GM23338 (cell line): ENCODE measurements around the gene GPRASP2. TPM values are rescaled to one million over a fixed set of nuclear protein-coding genes. Genes with fewer than 3 reads are reported as not detected.
A peak's percentile ranks its signal among the peaks of the same experiment; 100 is the strongest.

ENCODE experiments used
- ATAC-seq: fragments of 200-7000 bp; cut with Tn5 transposase; 3 replicates; pipeline ENCODE4 v1.9.1; 2020
- DNase-seq: peaks from one replicate; pipeline ENCODE4 v3.0.0-alpha.2; 2015; ENCODE audit warnings: low spot score
- H2AFZ ChIP-seq: fragments of 200-600 bp; sonication (generic); 2 replicates; pipeline ENCODE4 v1.8.0; 2016; ENCODE audit warnings: antibody characterized with exemption, mild to moderate bottlenecking, moderate library complexity
- H3F3A ChIP-seq: fragments of 200-600 bp; sonication (generic); replicated peaks from 2 replicates; pipeline ENCODE4 v1.8.0; 2017; ENCODE audit warnings: antibody characterized with exemption, mixed run types, low read depth
- H3K27ac ChIP-seq: fragments of 200-600 bp; sonication (generic); 2 replicates; pipeline ENCODE4 v1.6.1; 2016; ENCODE audit warnings: low read depth
- H3K27me3 ChIP-seq: fragments of 200-600 bp; sonication (generic); 2 replicates; pipeline ENCODE4 v1.8.0; 2016; ENCODE audit warnings: mild to moderate bottlenecking, mixed run types, moderate library complexity; ENCODE audit not compliant: insufficient read depth
- H3K36me3 ChIP-seq: fragments of 200-600 bp; sonication (generic); 2 replicates; pipeline ENCODE4 v1.8.0; 2016; ENCODE audit warnings: mild to moderate bottlenecking; ENCODE audit not compliant: insufficient read depth
- H3K4me1 ChIP-seq: fragments of 200-600 bp; sonication (generic); 2 replicates; pipeline ENCODE4 v1.8.0; 2016; ENCODE audit warnings: mild to moderate bottlenecking, moderate library complexity; ENCODE audit not compliant: insufficient read depth
- H3K4me2 ChIP-seq: fragments of 200-600 bp; sonication (generic); 2 replicates; pipeline ENCODE4 v1.7.1; 2017; ENCODE audit warnings: mixed run types
- H3K4me3 ChIP-seq: fragments of 200-600 bp; sonication (generic); 2 replicates; pipeline ENCODE4 v1.6.1; 2016; ENCODE audit warnings: mixed run types
- H3K79me2 ChIP-seq: fragments of 200-600 bp; sonication (generic); replicated peaks from 2 replicates; pipeline ENCODE4 v1.8.0; 2017; ENCODE audit warnings: mild to moderate bottlenecking; ENCODE audit not compliant: insufficient read depth
- H3K9me2 ChIP-seq: fragments of 200-600 bp; sonication (generic); 2 replicates; pipeline ENCODE4 v1.8.0; 2017; ENCODE audit not compliant: insufficient read depth
- H4K20me1 ChIP-seq: fragments of 200-600 bp; sonication (generic); replicated peaks from 2 replicates; pipeline ENCODE4 v1.8.0; 2017; ENCODE audit warnings: mild to moderate bottlenecking; ENCODE audit not compliant: insufficient read depth
- H3K27ac Mint-ChIP-seq: 2 replicates; pipeline ENCODE4 v1.8.0; 2020; ENCODE audit warnings: inconsistent platforms, mild to moderate bottlenecking, moderate library complexity, mixed read lengths
- H3K27me3 Mint-ChIP-seq: 3 replicates; pipeline ENCODE4 v1.8.0; 2022; ENCODE audit warnings: low read depth, mild to moderate bottlenecking, moderate library complexity, mixed read lengths, inconsistent platforms; ENCODE audit not compliant: insufficient read depth, poor library complexity
- H3K36me3 Mint-ChIP-seq: 3 replicates; pipeline ENCODE4 v1.8.0; 2021; ENCODE audit warnings: low read depth, mild to moderate bottlenecking, inconsistent platforms, moderate library complexity, mixed read lengths
- H3K4me1 Mint-ChIP-seq: 3 replicates; pipeline ENCODE4 v1.8.0; 2020; ENCODE audit warnings: mild to moderate bottlenecking, inconsistent platforms, mixed read lengths
- H3K4me3 Mint-ChIP-seq: 3 replicates; pipeline ENCODE4 v1.8.0; 2021; ENCODE audit warnings: moderate library complexity, mild to moderate bottlenecking, inconsistent platforms, mixed read lengths
- H3K9me3 Mint-ChIP-seq: 3 replicates; pipeline ENCODE4 v1.8.0; 2020; ENCODE audit warnings: moderate library complexity, mild to moderate bottlenecking, inconsistent platforms, mixed read lengths
- CREB1 ChIP-seq: fragments of 250-450 bp; sonication (Bioruptor Pico); IDR thresholded peaks from 2 replicates; pipeline ENCODE4 v1.5.0; 2020; ENCODE audit warnings: low read depth, mild to moderate bottlenecking, moderate library complexity
- ETS1 ChIP-seq: IDR thresholded peaks from 2 replicates; pipeline ENCODE4 v1.6.1; 2016; ENCODE audit warnings: antibody characterized with exemption
- EZH2 ChIP-seq: fragments of 200-600 bp; sonication (generic); IDR thresholded peaks from one replicate; pipeline ENCODE4 v1.8.0; 2017; ENCODE audit warnings: antibody characterized with exemption, mild to moderate bottlenecking, low read depth; ENCODE audit not compliant: unreplicated experiment
- EZH2phosphoT487 ChIP-seq: fragments of 200-600 bp; sonication (generic); IDR thresholded peaks from one replicate; pipeline ENCODE4 v1.8.1; 2018; ENCODE audit warnings: antibody characterized with exemption; ENCODE audit not compliant: unreplicated experiment
- JUNB ChIP-seq: IDR thresholded peaks from one replicate; pipeline ENCODE4 v1.6.1; 2016; ENCODE audit warnings: antibody characterized with exemption; ENCODE audit not compliant: unreplicated experiment
- NANOG ChIP-seq: IDR thresholded peaks from 2 replicates; pipeline ENCODE4 v1.6.1; 2016; ENCODE audit warnings: antibody characterized with exemption, borderline replicate concordance
- POLR2AphosphoS5 ChIP-seq: IDR thresholded peaks from 2 replicates; pipeline ENCODE4 v1.6.1; 2016; ENCODE audit warnings: antibody characterized with exemption, low read depth
- STAT1 ChIP-seq: IDR thresholded peaks from one replicate; pipeline ENCODE4 v1.6.1; 2016; ENCODE audit warnings: antibody characterized with exemption; ENCODE audit not compliant: unreplicated experiment
- ZNF114 ChIP-seq: fragments of 250-450 bp; sonication (Bioruptor Pico); IDR thresholded peaks from 2 replicates; pipeline ENCODE4 v1.5.0; 2020; ENCODE audit warnings: mild to moderate bottlenecking, moderate library complexity
- ZNF331 ChIP-seq: fragments of 250-450 bp; sonication (Bioruptor Pico); IDR thresholded peaks from 2 replicates; pipeline ENCODE4 v1.5.0; 2020; ENCODE audit warnings: low read depth, mild to moderate bottlenecking, moderate library complexity
- polyA plus RNA-seq: library from polyadenylated mRNA; unstranded; fragments of >200 nt; fragmentation: Nextera tagmentation; extraction: Ambion mirVana; gene quantifications from 2 replicates; pipeline ENCODE4 v1.2.1, GENCODE V29; 2016
- total RNA-seq: library from RNA; depleted of rRNA; stranded (reverse); fragments of >200 nt; shearing (Covaris generic); gene quantifications from 2 replicates; pipeline ENCODE4 v1.2.3, GENCODE V29; 2014
- TF ChIP-seq, protein P1 (sequence below), 2 experiments: fragments of 200-600 bp in 1 of 2; sonication (generic) in 1 of 2; conservative IDR thresholded peaks; 2 replicates each; pipeline versions ENCODE4 v1.5.1 to v1.6.1; 2016 to 2017; ENCODE audit warnings: antibody characterized with exemption in 2 of 2, low read depth in 2 of 2, mild to moderate bottlenecking in 2 of 2, moderate library complexity in 1 of 2
- TF ChIP-seq, protein P2 (sequence below): fragments of 250-450 bp; sonication (Bioruptor Pico); IDR thresholded peaks from 2 replicates; pipeline ENCODE4 v1.5.0; 2020; ENCODE audit warnings: mild to moderate bottlenecking, moderate library complexity
- TF ChIP-seq, protein P3 (sequence below): IDR thresholded peaks from one replicate; pipeline ENCODE4 v1.6.1; 2018; ENCODE audit warnings: antibody characterized with exemption; ENCODE audit not compliant: unreplicated experiment

GPRASP2 gene
- total and polyA plus RNA-seq, 2 experiments from 2014 or later, result 4.9 to 22.4 TPM

DNA sequence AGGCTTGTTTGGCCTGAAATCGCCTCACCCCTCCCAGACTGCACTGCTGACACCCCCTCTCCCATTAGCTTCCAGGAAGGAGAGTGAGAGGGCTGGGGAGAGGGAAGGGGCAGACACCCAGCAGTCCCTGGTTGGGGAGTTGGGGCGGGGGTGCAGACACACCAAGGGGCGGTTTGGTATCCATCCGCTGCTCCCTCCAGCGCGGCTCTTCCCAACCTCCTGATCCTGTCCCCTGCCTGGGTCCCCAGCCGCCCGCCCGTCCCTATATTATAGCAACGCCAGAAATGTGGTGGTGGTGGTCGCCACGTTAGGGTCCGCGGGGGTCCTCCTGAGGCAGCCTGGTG is 33.2 kb downstream of the GPRASP2 start:
- peaks cover 5% of the 10 kb centered on the region for H3K27me3 Mint-ChIP-seq
- DNase-seq (peak; percentile 43), ATAC-seq (peak; percentile 63)
- TF ChIP-seq, protein P1, sequence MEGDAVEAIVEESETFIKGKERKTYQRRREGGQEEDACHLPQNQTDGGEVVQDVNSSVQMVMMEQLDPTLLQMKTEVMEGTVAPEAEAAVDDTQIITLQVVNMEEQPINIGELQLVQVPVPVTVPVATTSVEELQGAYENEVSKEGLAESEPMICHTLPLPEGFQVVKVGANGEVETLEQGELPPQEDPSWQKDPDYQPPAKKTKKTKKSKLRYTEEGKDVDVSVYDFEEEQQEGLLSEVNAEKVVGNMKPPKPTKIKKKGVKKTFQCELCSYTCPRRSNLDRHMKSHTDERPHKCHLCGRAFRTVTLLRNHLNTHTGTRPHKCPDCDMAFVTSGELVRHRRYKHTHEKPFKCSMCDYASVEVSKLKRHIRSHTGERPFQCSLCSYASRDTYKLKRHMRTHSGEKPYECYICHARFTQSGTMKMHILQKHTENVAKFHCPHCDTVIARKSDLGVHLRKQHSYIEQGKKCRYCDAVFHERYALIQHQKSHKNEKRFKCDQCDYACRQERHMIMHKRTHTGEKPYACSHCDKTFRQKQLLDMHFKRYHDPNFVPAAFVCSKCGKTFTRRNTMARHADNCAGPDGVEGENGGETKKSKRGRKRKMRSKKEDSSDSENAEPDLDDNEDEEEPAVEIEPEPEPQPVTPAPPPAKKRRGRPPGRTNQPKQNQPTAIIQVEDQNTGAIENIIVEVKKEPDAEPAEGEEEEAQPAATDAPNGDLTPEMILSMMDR (conservative IDR thresholded peaks at IDR 0.05; ENCODE audit: low read depth in 2 of 2), result no peak
- no peak for TF ChIP-seq ZNF114
- TF ChIP-seq EZH2phosphoT487, result no peak
- TF ChIP-seq, protein P2, sequence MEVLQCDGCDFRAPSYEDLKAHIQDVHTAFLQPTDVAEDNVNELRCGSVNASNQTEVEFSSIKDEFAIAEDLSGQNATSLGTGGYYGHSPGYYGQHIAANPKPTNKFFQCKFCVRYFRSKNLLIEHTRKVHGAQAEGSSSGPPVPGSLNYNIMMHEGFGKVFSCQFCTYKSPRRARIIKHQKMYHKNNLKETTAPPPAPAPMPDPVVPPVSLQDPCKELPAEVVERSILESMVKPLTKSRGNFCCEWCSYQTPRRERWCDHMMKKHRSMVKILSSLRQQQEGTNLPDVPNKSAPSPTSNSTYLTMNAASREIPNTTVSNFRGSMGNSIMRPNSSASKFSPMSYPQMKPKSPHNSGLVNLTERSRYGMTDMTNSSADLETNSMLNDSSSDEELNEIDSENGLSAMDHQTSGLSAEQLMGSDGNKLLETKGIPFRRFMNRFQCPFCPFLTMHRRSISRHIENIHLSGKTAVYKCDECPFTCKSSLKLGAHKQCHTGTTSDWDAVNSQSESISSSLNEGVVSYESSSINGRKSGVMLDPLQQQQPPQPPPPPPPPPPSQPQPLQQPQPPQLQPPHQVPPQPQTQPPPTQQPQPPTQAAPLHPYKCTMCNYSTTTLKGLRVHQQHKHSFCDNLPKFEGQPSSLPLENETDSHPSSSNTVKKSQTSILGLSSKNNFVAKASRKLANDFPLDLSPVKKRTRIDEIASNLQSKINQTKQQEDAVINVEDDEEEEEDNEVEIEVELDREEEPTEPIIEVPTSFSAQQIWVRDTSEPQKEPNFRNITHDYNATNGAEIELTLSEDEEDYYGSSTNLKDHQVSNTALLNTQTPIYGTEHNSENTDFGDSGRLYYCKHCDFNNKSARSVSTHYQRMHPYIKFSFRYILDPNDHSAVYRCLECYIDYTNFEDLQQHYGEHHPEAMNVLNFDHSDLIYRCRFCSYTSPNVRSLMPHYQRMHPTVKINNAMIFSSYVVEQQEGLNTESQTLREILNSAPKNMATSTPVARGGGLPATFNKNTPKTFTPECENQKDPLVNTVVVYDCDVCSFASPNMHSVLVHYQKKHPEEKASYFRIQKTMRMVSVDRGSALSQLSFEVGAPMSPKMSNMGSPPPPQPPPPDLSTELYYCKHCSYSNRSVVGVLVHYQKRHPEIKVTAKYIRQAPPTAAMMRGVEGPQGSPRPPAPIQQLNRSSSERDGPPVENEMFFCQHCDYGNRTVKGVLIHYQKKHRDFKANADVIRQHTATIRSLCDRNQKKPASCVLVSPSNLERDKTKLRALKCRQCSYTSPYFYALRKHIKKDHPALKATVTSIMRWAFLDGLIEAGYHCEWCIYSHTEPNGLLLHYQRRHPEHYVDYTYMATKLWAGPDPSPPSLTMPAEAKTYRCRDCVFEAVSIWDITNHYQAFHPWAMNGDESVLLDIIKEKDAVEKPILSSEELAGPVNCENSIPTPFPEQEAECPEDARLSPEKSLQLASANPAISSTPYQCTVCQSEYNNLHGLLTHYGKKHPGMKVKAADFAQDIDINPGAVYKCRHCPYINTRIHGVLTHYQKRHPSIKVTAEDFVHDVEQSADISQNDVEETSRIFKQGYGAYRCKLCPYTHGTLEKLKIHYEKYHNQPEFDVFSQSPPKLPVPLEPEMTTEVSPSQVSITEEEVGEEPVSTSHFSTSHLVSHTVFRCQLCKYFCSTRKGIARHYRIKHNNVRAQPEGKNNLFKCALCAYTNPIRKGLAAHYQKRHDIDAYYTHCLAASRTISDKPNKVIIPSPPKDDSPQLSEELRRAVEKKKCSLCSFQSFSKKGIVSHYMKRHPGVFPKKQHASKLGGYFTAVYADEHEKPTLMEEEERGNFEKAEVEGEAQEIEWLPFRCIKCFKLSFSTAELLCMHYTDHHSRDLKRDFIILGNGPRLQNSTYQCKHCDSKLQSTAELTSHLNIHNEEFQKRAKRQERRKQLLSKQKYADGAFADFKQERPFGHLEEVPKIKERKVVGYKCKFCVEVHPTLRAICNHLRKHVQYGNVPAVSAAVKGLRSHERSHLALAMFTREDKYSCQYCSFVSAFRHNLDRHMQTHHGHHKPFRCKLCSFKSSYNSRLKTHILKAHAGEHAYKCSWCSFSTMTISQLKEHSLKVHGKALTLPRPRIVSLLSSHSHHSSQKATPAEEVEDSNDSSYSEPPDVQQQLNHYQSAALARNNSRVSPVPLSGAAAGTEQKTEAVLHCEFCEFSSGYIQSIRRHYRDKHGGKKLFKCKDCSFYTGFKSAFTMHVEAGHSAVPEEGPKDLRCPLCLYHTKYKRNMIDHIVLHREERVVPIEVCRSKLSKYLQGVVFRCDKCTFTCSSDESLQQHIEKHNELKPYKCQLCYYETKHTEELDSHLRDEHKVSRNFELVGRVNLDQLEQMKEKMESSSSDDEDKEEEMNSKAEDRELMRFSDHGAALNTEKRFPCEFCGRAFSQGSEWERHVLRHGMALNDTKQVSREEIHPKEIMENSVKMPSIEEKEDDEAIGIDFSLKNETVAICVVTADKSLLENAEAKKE (CRISPR knock-in tag), result no peak
- no peak for TF ChIP-seq JUNB
- TF ChIP-seq EZH2, result no peak
- TF ChIP-seq POLR2AphosphoS5, result no peak
- no peak for TF ChIP-seq STAT1
- no peak for TF ChIP-seq NANOG
- no peak for TF ChIP-seq CREB1 (CRISPR knock-in tag)
- TF ChIP-seq ETS1, result no peak
- TF ChIP-seq, protein P3, sequence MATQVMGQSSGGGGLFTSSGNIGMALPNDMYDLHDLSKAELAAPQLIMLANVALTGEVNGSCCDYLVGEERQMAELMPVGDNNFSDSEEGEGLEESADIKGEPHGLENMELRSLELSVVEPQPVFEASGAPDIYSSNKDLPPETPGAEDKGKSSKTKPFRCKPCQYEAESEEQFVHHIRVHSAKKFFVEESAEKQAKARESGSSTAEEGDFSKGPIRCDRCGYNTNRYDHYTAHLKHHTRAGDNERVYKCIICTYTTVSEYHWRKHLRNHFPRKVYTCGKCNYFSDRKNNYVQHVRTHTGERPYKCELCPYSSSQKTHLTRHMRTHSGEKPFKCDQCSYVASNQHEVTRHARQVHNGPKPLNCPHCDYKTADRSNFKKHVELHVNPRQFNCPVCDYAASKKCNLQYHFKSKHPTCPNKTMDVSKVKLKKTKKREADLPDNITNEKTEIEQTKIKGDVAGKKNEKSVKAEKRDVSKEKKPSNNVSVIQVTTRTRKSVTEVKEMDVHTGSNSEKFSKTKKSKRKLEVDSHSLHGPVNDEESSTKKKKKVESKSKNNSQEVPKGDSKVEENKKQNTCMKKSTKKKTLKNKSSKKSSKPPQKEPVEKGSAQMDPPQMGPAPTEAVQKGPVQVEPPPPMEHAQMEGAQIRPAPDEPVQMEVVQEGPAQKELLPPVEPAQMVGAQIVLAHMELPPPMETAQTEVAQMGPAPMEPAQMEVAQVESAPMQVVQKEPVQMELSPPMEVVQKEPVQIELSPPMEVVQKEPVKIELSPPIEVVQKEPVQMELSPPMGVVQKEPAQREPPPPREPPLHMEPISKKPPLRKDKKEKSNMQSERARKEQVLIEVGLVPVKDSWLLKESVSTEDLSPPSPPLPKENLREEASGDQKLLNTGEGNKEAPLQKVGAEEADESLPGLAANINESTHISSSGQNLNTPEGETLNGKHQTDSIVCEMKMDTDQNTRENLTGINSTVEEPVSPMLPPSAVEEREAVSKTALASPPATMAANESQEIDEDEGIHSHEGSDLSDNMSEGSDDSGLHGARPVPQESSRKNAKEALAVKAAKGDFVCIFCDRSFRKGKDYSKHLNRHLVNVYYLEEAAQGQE, result no peak
- no peak for TF ChIP-seq ZNF331
- Histone ChIP-seq H3K27ac (no peak overlapping the region), H3K4me1 (peaks cover 34% of the 10 kb centered on the region), H3F3A (no peaks in the 10 kb centered on the region), H3K4me2 (peak overlapping the region; percentile 82), H3K27me3 (no peaks in the 10 kb centered on the region), H3K4me3 (peak overlapping the region; percentile 69), H2AFZ (no peak overlapping the region), H3K79me2 (peaks cover 21% of the 10 kb centered on the region), H4K20me1 (no peaks in the 10 kb centered on the region), H3K36me3 (no peaks in the 10 kb centered on the region), H3K9me2 (no peaks in the 10 kb centered on the region)
- H3K9me3 Mint-ChIP-seq, result no peaks in the 10 kb centered on the region
- no peak overlapping the region for H3K27ac Mint-ChIP-seq
- H3K36me3 Mint-ChIP-seq, result peaks cover 11% of the 10 kb centered on the region; the same call in 2 of the 3 replicates
- peaks cover 24% of the 10 kb centered on the region for H3K4me1 Mint-ChIP-seq
- peak overlapping the region; percentile 95 for H3K4me3 Mint-ChIP-seq
